Measurements from ENCODE around the gene KLF4. TPM values are rescaled to one million over a fixed set of nuclear protein-coding genes. Genes with fewer than 3 reads are reported as not detected.

The KLF4 gene
- total RNA-seq, 1 donor from 2014 or later, result 16.4 TPM

- no peaks in the 10 kb centered on the region for H3K9me3 Mint-ChIP-seq (ENCODE audit: unreplicated experiment)
- TF ChIP-seq CTCF (IDR thresholded peaks at IDR 0.05; ENCODE audit: unreplicated experiment), result no peak
- DNase-seq (ENCODE audit: low spot score), result no peak
- no peak overlapping the region for H3K27ac Mint-ChIP-seq (ENCODE audit: unreplicated experiment)
- no peak overlapping the region for H3K4me3 Mint-ChIP-seq (ENCODE audit: unreplicated experiment)
- peaks cover 3% of the 10 kb centered on the region for H3K27me3 Mint-ChIP-seq (ENCODE audit: unreplicated experiment)
- no peaks in the 10 kb centered on the region for H3K36me3 Mint-ChIP-seq (ENCODE audit: low read depth, unreplicated experiment)
- H3K4me1 Mint-ChIP-seq (ENCODE audit: unreplicated experiment), result no peaks in the 10 kb centered on the region
Observed at GRCh38 chr9:107523539-107523938, 34.0 kb upstream of the KLF4 start.

GRCh38 chr9:107520186-107520585, 30.6 kb upstream of the KLF4 start:
- Mint-ChIP-seq H3K4me3 (ENCODE audit: unreplicated experiment) (no peak overlapping the region), H3K4me1 (ENCODE audit: unreplicated experiment) (no peaks in the 10 kb centered on the region), H3K9me3 (ENCODE audit: unreplicated experiment) (no peaks in the 10 kb centered on the region), H3K27me3 (ENCODE audit: unreplicated experiment) (peaks cover 3% of the 10 kb centered on the region), H3K27ac (ENCODE audit: unreplicated experiment) (no peak overlapping the region), H3K36me3 (ENCODE audit: low read depth, unreplicated experiment) (no peaks in the 10 kb centered on the region)
- no peak for DNase-seq (ENCODE audit: low spot score)
- no peak for TF ChIP-seq CTCF (IDR thresholded peaks at IDR 0.05; ENCODE audit: unreplicated experiment)

- TF ChIP-seq CTCF (IDR thresholded peaks at IDR 0.05; ENCODE audit: unreplicated experiment), result no peak
- peaks cover 8% of the 10 kb centered on the region for H3K27me3 Mint-ChIP-seq (ENCODE audit: unreplicated experiment)
Observed at GRCh38 chr9:107518037-107518807, 28.7 kb upstream of the KLF4 start.

GRCh38 chr9:107513464-107514100, 24.0 kb upstream of the KLF4 start:
- H3K36me3 Mint-ChIP-seq (ENCODE audit: low read depth, unreplicated experiment), result no peaks in the 10 kb centered on the region
- peaks cover 6% of the 10 kb centered on the region for H3K27me3 Mint-ChIP-seq (ENCODE audit: unreplicated experiment)
- no peaks in the 10 kb centered on the region for H3K9me3 Mint-ChIP-seq (ENCODE audit: unreplicated experiment)
- DNase-seq (ENCODE audit: low spot score), result no peak
- H3K27ac Mint-ChIP-seq (ENCODE audit: unreplicated experiment), result no peak overlapping the region
- no peaks in the 10 kb centered on the region for H3K4me1 Mint-ChIP-seq (ENCODE audit: unreplicated experiment)
- H3K4me3 Mint-ChIP-seq (ENCODE audit: unreplicated experiment), result no peak overlapping the region
- no peak for TF ChIP-seq CTCF (IDR thresholded peaks at IDR 0.05; ENCODE audit: unreplicated experiment)

More at GRCh38 chr9:107518037-107518807, 28.7 kb upstream of the KLF4 start:
- H3K27ac Mint-ChIP-seq (ENCODE audit: unreplicated experiment), result no peak overlapping the region
- H3K9me3 Mint-ChIP-seq (ENCODE audit: unreplicated experiment), result no peaks in the 10 kb centered on the region
- H3K36me3 Mint-ChIP-seq (ENCODE audit: low read depth, unreplicated experiment), result no peaks in the 10 kb centered on the region
- H3K4me1 Mint-ChIP-seq (ENCODE audit: unreplicated experiment), result no peaks in the 10 kb centered on the region
- no peak for DNase-seq (ENCODE audit: low spot score)
- H3K4me3 Mint-ChIP-seq (ENCODE audit: unreplicated experiment), result no peak overlapping the region

All from endothelial cell (in vitro differentiated cells).